OCI-LY1 (cell line): ENCODE results near the gene SUPT5H.

Source experiments
- H2AFZ ChIP-seq: fragments of 200-600 bp; sonication (generic), shearing (Covaris generic); 2 replicates; pipeline ENCODE4 v1.6.0; 2014; ENCODE audit warnings: antibody characterized with exemption, mild to moderate bottlenecking, low read length
- H3F3A ChIP-seq: fragments of 200-600 bp; sonication (generic), shearing (Covaris generic); 2 replicates; pipeline ENCODE4 v1.6.0; 2014; ENCODE audit warnings: mild to moderate bottlenecking, antibody characterized with exemption, low read length, moderate library complexity; ENCODE audit not compliant: insufficient read depth
- H3K27ac ChIP-seq: fragments of 200-600 bp; sonication (generic); 2 replicates; pipeline ENCODE4 v1.5.1; 2014; ENCODE audit warnings: low read length, mixed run types, mild to moderate bottlenecking, low read depth; ENCODE audit not compliant: poor library complexity, severe bottlenecking
- H3K27me3 ChIP-seq: fragments of 200-600 bp; sonication (generic); 2 replicates; pipeline ENCODE4 v1.6.0; 2014; ENCODE audit warnings: antibody characterized with exemption, mild to moderate bottlenecking, low read length, moderate library complexity; ENCODE audit not compliant: insufficient read depth
- H3K36me3 ChIP-seq: fragments of 200-600 bp; sonication (generic); 2 replicates; pipeline ENCODE4 v1.6.1; 2014; ENCODE audit warnings: mild to moderate bottlenecking, antibody characterized with exemption, low read length, moderate library complexity, mixed read lengths; ENCODE audit not compliant: insufficient read depth
- H3K4me1 ChIP-seq: fragments of 200-600 bp; sonication (generic); 2 replicates; pipeline ENCODE4 v1.5.1; 2014; ENCODE audit warnings: mild to moderate bottlenecking, low read length, moderate library complexity; ENCODE audit not compliant: insufficient read depth, severe bottlenecking
- H3K4me2 ChIP-seq: fragments of 200-600 bp; sonication (generic), shearing (Covaris generic); 2 replicates; pipeline ENCODE4 v1.6.1; 2014; ENCODE audit warnings: low read length
- H3K4me3 ChIP-seq: fragments of 200-600 bp; sonication (generic); 2 replicates; pipeline ENCODE4 v1.5.1; 2014; ENCODE audit warnings: low read length, low read depth, mild to moderate bottlenecking, mixed read lengths; ENCODE audit not compliant: poor library complexity, severe bottlenecking
- H3K79me2 ChIP-seq: fragments of 200-600 bp; shearing (Covaris generic); 2 replicates; pipeline ENCODE4 v1.6.1; 2016; ENCODE audit warnings: mixed run types, low read length, mixed read lengths; ENCODE audit not compliant: insufficient read depth
- H3K9ac ChIP-seq: fragments of 200-600 bp; sonication (generic), shearing (Covaris generic); 2 replicates; pipeline ENCODE4 v1.6.1; 2014; ENCODE audit warnings: mild to moderate bottlenecking, low read length, mixed read lengths
- H3K9me2 ChIP-seq: fragments of 200-600 bp; sonication (generic), shearing (Covaris generic); 2 replicates; pipeline ENCODE4 v1.6.1; 2014; ENCODE audit warnings: low read depth, mild to moderate bottlenecking, low read length, mixed read lengths
- H3K9me3 ChIP-seq: fragments of 200-600 bp; shearing (Covaris generic); 2 replicates; pipeline ENCODE4 v1.6.1; 2014; ENCODE audit warnings: low read length, mixed read lengths
- H4K20me1 ChIP-seq: fragments of 200-600 bp; sonication (generic), shearing (Covaris generic); 2 replicates; pipeline ENCODE4 v1.6.0; 2016; ENCODE audit warnings: mild to moderate bottlenecking, low read length; ENCODE audit not compliant: insufficient read depth
- EZH2 ChIP-seq: fragments of 200-600 bp; sonication (generic), shearing (Covaris generic); IDR thresholded peaks from 2 replicates; pipeline ENCODE4 v1.8.0; 2017; ENCODE audit warnings: borderline replicate concordance, mixed run types, mild to moderate bottlenecking, antibody characterized with exemption, low read length, moderate library complexity, mixed read lengths
- TF ChIP-seq, protein P1 (sequence below): fragments of 200-600 bp; sonication (generic), shearing (Covaris generic); IDR thresholded peaks from 2 replicates; pipeline ENCODE4 v1.5.1; 2017; ENCODE audit warnings: mild to moderate bottlenecking, antibody characterized with exemption, low read length, moderate library complexity, mixed read lengths

The SUPT5H gene

DNA sequence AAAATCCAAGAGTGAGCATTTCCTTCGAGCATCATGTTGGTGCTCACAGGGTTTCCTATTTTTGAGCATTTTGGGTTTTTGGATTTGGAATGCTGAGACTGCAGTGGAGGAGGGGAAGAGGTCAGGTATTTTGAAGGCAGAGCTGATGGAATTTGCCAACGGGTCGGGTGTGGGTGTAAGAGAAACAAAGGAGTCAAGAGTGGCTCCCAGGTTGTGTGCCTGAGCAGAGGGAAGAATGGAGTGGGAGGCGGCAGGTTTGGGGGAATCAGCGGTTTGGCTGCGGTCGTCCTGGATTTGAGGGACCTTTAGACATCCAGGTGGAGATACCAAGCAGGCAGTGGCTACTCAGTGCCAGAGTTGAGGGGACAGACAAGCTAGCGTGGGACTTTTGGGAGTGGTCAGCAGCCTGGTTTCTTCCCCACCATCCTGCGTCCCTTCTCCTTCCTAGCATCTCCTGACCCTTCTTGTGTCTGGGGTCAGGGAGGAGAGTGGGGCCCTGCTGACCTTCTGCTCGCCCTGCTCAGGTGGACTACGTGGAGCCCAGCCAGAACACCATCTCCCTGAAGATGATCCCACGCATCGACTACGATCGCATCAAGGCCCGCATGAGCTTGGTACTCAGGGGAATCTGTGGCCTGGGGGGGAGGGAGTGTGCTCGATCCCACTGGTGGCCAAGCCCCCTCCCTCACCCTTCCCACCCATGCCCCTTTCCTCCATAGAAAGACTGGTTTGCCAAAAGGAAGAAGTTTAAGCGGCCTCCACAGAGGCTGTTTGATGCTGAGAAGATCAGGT, 20.8 kb downstream of the SUPT5H start:
- Histone ChIP-seq H3K4me2 (no peak overlapping the region), H2AFZ (no peak overlapping the region), H3K4me1 (no peaks in the 10 kb centered on the region), H3K4me3 (no peak overlapping the region), H3F3A (no peaks in the 10 kb centered on the region), H3K27ac (no peak overlapping the region), H4K20me1 (no peaks in the 10 kb centered on the region), H3K79me2 (no peaks in the 10 kb centered on the region), H3K27me3 (no peaks in the 10 kb centered on the region), H3K36me3 (peaks cover 78% of the 10 kb centered on the region), H3K9me3 (no peaks in the 10 kb centered on the region), H3K9ac (no peak overlapping the region), H3K9me2 (no peaks in the 10 kb centered on the region)
- TF ChIP-seq, protein P1, sequence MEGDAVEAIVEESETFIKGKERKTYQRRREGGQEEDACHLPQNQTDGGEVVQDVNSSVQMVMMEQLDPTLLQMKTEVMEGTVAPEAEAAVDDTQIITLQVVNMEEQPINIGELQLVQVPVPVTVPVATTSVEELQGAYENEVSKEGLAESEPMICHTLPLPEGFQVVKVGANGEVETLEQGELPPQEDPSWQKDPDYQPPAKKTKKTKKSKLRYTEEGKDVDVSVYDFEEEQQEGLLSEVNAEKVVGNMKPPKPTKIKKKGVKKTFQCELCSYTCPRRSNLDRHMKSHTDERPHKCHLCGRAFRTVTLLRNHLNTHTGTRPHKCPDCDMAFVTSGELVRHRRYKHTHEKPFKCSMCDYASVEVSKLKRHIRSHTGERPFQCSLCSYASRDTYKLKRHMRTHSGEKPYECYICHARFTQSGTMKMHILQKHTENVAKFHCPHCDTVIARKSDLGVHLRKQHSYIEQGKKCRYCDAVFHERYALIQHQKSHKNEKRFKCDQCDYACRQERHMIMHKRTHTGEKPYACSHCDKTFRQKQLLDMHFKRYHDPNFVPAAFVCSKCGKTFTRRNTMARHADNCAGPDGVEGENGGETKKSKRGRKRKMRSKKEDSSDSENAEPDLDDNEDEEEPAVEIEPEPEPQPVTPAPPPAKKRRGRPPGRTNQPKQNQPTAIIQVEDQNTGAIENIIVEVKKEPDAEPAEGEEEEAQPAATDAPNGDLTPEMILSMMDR, result no peak
- no peak for TF ChIP-seq EZH2

DNA sequence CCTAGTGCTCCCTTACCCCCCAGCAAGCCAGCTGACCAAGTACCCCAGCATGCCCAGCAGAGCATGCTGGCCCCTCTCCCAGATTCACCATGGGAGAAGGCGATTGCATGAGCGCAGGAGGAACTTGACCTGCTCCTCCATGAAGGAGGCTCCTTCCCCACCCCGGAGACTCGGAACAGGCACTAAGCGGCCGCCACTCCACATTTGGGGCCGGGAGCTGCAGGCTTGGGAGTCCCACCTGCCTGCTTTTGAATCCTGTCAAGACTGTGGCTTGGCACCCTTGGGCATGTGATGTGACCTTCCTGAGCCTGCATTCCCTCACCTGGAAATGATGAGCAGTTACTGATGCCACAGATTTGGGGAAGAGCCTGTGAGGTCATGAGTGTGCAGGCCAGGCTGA, 22.6 kb downstream of the SUPT5H start:
- Histone ChIP-seq H3K9me3 (no peaks in the 10 kb centered on the region), H3K9me2 (no peaks in the 10 kb centered on the region), H3K79me2 (no peaks in the 10 kb centered on the region), H3K4me3 (no peak overlapping the region), H4K20me1 (no peaks in the 10 kb centered on the region), H3K4me1 (no peaks in the 10 kb centered on the region), H3K4me2 (no peak overlapping the region), H3K9ac (no peak overlapping the region), H3K27me3 (no peaks in the 10 kb centered on the region), H3F3A (no peaks in the 10 kb centered on the region), H2AFZ (no peak overlapping the region), H3K36me3 (peaks cover 92% of the 10 kb centered on the region), H3K27ac (no peak overlapping the region)
- TF ChIP-seq EZH2, result no peak
- TF ChIP-seq, protein P1, result no peak

DNA sequence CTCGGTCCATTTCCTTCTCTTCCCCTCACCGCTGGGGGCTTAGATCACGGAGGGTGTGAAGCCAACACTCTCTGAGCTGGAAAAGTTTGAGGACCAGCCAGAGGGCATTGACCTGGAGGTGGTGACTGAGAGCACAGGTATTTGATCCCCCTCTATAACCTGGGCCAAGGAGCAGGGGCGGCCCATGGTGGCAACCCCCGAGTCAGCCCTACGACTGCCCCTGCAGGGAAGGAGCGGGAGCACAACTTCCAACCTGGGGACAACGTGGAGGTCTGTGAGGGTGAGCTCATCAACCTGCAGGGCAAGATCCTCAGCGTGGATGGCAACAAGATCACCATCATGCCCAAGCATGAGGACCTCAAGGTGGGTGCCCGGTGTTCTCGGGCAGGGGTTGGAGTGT, 23.7 kb downstream of the SUPT5H start:
- no peak overlapping the region for H3K4me2 ChIP-seq
- H4K20me1 ChIP-seq, result no peaks in the 10 kb centered on the region
- no peak overlapping the region for H2AFZ ChIP-seq
- no peaks in the 10 kb centered on the region for H3K4me1 ChIP-seq
- no peaks in the 10 kb centered on the region for H3K9me3 ChIP-seq
- H3K4me3 ChIP-seq, result no peak overlapping the region
- H3K36me3 ChIP-seq, result peaks cover 96% of the 10 kb centered on the region
- no peak overlapping the region for H3K9ac ChIP-seq
- no peaks in the 10 kb centered on the region for H3F3A ChIP-seq
- H3K27me3 ChIP-seq, result no peaks in the 10 kb centered on the region
- H3K9me2 ChIP-seq, result no peaks in the 10 kb centered on the region
- TF ChIP-seq, protein P1, result no peak
- no peak for TF ChIP-seq EZH2
- no peaks in the 10 kb centered on the region for H3K79me2 ChIP-seq
- no peak overlapping the region for H3K27ac ChIP-seq
